Testis (tissue), 2 donors: ENCODE measurements around the gene SDC1.

Experiments used
- CTCF ChIP-seq, 3 experiments: fragments of 450-650 bp in 2 of 3; fragments of 200-600 bp in 1 of 3; sonication (generic) in 1 of 3; IDR thresholded peaks; one replicate each; pipeline ENCODE4 v1.5.1; 2016 to 2019; ENCODE audit warnings: antibody characterized with exemption in 3 of 3, mild to moderate bottlenecking in 2 of 3, moderate library complexity in 1 of 3
- POLR2A ChIP-seq: fragments of 450-650 bp; IDR thresholded peaks from one replicate; pipeline ENCODE4 v1.6.1; 2017; ENCODE audit warnings: antibody characterized with exemption, mild to moderate bottlenecking, moderate library complexity

GRCh38 chr2:20230114-20230425, 5.1 kb upstream of the SDC1 start:
- TF ChIP-seq CTCF (IDR thresholded peaks at IDR 0.05), result no peak
- no peak for TF ChIP-seq POLR2A
